CD4-positive, alpha-beta T cell treated with Interleukin-15 for 1 hour (primary cell): ENCODE measurements around the gene ADAMTS5.

Source experiments
- DNase-seq: peaks from one replicate; pipeline ENCODE4 v3.0.0-alpha.2; 2020

Gene ADAMTS5

DNA sequence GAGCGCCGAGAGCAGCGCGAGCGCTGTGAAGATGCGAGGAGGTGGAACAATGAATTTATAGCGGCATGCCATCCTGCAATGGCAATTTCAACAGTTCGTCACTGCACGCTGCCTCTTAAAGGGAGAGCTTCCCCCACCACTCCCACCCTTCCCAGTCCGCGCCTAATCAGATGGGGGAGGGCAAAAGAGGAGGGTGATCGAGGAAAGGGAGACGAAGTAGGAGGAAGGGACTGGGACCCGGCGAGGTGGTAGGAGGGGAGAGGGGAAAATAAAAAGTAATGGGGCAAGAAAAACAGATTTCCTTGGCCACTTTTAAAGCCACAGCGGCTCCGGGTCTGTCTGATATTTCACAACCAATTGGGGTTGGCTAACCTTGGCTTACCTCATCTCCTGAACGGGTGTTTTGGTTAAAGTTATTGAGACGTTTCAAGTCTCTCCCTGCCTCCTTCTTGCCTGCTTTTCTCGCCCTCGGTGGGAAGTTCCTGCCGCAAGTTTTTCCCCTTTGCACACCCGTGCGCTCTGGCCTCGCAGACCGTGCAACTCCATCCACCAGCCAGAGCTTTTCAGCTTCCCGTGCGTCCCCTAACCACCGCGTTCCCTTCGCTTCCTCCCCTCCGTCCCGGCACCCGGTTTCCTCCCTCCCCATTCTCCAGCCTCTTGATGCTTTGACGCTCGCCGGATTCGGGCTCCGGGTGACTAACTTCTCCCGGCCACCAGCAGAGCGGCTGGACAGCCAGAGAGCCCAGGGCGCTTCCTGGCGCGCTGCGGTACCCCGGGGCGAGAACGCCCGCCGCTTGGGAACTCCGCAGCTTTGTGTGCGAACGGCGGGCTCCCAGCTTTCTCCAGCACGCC, at the start of gene ADAMTS5:
Gene ADAMTS5 (minus strand): TSS at position 27 of the 852 bp plus-strand sequence. CDS start 697 bp downstream, outside the sequence.
- DNase-seq, result no peak

DNA sequence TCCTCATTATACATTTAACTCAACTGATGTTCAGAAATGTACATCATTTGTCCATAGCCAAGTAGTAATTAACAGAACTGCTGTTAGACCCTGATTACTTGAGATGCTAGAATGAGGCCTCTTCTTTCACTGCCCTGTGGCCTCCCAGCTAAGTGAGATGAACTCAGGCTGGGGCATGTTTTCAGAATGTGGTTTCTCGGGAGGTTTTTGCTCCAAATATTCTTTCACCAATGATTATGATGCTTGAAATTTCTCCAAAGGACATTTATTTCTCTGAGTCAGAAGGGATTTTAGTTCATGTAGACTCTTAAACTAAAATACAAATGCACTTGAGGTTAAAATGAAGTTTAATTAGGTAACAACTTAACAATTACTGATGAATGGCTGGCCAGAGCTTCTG, 34.6 kb upstream of the ADAMTS5 start:
- DNase-seq, result no peak

DNA sequence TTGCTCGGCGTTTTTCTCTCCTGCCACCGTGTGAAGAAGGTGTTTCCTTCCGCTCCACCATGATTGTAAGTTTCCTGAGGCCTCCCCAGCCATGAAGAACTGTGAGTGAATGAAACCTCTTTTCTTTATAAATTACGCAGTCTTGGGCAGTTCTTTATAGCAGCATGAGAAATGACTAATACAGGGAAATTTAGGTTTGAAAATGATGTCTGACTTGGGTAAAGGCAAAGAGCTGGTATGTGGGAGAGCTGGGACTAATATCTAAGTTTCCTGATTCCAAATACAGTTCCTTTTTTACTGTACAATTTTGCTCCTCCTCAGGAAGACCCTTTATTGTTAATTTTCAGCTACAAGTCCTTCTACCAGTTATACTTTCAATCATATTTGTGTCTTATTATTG, 16.7 kb upstream of the ADAMTS5 start:
- DNase-seq, result no peak

DNA sequence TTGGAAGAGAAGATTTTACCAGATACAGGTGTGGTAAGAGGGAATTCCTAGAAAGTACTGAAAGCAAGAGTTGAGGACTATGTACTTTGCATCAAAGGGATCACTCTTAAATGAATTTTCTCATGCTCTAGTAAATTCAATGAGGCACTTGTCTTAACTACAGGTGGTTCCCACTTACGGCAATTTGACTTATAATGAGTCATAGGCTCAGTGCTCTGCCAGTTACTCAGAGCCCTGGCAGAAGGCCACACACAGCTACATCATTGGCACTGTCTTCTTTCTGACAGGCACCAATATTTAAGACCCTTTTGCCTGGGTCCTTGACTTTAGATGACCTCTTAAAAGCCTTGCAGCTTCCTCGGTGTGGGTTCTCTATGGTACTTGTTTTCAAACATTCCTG, 15.9 kb upstream of the ADAMTS5 start:
- DNase-seq, result no peak

DNA sequence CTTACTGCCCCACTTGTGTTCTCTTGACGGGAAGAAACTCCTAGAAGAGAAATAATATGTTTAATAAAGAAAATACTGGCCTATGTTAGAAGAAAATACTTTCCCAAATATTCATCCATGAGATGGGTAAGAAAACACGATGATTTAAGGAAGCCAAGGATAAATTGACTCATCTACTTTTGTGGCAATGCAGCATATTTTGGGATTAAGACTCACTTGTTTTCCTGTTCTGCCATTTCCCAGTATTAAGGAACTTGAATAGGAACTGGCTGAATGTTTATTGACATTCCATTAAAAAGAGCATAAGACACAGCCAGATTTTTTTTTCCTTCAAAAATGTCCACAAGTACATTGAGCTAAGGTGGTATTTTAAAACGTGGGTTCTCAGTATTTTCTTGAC, 10.9 kb upstream of the ADAMTS5 start:
- no peak for DNase-seq

DNA sequence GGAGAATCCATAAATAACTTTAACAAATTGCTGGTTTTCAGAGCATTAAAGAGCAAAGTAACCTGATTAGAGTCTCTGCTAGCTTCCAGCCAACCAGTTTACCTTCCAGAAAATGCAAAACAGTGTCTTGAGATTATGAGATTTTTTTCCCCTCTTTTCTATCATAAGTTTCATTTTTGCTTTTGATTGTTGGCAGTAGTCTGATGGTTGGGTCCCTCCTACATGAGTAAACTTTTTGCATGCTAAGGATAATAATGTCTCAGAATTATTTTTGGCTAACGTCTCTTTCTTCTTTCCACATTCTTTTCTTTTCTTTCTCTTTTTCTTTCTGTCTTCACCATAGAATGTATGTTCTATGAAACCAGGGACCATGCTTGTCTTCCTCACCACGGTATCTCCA, 6.3 kb upstream of the ADAMTS5 start:
- DNase-seq, result no peak

DNA sequence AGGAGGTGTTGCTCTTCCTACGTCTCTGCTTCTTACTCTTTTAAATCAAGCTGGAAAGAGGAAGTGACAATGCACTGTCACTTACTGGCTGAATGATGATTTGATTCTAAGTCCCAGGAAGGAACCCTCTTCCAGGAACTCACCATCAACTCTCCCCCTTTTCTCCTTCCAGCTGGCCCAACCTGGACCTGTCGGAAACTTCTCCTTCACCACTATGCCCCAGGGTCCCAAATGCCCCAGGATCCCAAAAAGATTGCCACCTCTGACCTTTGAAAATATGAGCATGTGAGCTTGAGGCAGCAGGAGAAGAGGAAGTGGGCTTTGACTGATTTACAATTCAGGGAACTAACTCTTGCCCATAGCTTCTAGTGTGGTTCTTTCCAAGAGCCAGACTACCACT, 5.3 kb upstream of the ADAMTS5 start:
- no peak for DNase-seq

DNA sequence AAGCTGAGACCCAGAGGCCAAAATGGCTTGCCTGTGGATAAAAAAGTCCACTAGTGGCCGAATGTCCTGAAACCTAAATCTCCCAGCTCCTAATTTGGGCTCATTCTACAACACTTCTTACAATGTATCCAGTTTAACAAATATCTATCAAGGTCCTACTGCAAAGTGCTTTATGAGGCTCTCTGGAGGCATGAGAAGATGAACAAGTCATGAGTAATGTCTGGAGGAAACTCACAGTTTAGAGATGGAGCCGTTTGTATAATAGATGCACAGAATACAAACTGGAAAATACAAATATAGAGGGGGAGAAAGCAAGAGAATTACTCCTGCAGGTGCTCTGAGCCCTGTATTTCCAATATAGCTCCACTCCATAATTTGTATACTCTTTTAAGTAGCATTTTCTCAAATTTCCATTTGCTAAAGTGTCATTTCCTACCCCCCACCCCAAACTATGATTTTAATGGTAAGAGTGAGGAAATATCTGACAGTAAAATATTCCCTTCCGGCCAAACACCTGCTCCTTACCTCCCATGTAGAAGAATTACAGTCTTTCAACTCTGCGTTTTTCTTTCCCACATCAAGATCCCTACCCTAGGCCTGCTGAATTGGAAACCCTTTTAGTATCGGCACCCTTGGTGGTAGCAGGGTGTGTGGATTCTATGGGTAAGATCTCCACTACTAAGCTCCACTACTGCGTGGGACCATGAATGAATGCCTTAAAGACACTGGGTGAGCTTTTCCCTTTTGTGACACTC, 3.3 kb upstream of the ADAMTS5 start:
- no peak for DNase-seq

DNA sequence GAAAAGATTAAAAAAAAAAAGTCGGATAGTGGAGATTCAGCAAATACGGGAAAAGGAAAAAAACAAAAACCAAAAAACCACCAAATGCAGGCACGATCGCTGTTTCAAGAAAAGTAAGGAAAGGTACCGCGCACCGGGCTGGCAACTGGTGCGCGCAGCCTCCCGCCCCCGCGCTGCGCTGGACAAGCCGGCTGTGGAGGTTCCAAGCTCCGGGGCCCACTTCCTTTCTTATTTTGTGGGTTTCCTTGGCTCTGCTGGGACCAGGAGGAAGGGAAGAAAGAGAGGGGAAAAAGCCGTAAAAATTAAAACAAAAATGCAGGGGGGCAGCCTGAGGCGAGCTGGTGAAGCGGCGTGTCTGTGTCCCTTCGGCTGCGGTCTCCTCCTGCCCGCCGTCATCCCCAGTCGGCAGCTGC, 233 bp downstream of the ADAMTS5 start:
- DNase-seq, result no peak

DNA sequence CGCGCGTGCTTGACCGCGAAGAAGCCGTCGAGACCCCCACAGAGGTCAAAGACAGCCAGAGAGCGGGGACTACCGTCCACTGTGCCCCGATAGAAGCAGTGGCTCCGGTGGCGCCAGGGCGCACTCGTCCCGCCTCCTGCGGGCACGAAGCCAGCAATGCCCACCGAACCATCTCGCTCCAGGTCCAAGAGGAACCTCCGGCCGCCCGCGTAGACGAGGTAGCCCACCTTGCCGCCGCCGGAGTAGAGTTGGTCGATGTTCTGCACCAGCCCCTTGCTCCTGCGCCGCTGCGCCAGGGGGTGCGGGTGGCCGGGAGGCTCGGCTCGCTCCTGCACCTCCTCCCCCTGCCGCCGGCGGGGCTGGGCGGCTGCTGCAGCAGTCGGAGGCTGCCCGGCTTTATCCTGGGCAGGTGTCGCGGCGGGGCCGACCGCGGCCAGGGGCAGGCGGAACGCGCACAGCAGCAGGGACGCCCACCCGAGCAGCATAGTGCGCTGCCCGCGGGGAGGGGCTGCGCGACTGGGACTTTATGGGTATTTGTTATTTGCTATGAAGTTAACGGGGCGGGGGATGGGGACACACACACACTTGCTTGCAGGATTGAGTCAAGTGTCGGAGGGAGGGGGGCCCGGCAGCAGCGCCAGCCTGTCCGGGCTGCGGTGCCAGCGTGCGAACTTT, 844 bp downstream of the ADAMTS5 start:
- DNase-seq, result no peak

DNA sequence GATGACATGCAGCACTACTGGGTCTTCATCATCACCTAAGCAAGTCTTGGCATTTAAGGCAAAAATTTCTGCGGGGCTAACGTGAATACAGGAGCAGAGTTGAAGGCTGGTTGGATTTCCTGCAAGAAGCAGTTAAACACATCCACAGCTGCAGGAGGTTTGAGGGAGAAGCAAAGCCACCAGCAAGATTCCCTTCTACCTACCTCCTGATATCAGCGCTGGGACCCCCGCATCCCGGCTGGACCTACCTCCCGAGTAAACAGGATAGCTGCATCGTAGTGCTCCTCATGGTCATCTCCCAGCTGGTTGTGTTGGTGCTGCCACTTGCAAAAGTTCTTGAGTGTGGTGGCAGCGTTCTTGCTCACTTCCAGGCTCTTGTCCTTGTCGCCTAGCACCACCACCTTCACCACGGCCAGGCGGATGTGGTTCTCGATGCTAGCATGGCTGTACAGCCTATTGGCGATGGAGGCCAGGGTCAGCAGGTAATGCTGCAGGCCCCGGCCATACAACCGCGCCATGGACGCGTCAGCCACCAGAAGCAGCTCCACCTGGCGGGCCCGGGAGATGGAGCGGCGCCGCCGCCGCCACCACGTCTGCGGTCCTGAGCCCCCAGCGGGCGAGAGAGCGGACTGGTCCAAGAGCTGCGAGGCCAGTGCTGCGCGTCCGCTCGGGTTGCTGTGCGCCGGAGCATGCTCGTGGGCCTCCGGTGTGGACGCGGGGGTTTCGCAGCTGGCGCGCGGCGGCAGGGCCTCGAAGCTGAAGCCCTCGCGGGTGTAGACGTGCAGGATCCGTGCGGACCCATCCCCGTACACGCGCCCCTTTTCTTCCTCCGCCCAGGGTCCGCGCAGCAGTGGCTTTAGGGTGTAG, 1.6 kb downstream of the ADAMTS5 start:
- no peak for DNase-seq

DNA sequence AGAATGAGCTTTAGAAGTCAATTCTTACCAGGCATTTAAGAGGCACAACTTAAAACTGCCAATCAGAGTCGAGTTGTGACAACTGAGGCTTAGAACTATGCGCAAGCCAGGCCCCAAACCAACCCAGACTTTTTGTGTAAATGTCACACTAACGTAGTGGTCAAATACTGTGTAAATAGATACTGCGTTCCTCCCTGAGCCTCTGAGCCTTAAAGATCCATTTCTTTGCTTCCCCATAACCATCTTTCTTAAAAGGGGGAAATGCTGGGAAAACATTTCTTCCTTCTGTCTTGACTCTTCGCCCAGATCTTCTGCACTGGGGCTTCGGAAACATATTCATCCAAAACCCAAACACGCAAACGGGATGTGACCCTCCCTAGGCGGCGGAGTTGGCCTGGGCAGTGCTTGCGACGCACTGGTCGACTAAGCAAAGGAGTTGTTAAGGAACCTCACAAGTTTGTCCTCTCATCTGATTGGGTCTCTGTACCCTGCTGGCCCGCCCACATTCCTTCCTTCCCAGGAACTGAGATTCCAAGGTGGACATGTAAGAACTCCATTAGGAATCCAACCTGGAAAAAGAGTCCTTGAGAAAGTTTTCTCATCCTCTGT, 2.6 kb downstream of the ADAMTS5 start:
- no peak for DNase-seq

DNA sequence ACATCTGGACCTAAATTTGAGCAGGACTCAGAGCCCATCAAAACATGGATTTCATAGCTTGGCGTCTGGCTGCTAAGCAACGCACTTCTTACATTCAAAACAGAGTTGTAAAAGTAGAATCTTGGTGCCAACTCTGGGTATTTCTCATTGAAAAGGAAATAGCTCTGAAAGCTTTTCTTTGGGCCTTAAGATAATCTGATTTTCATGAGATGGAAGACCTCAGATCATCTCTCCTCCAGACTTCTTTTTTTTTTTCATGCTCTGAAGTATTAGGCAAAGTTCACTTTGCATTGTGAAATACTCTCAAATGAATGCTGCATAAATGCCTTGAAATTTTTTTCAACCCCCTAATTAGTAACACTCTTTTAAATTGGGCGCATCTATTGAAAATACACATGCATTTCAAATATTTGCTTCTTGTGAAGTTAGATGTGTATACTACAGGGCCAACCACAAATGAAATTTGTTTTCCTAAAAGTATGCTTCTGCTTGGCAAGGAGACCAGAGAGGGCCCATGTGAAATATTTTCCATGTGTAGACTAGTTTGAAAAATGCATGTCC, 4.2 kb downstream of the ADAMTS5 start:
- no peak for DNase-seq

DNA sequence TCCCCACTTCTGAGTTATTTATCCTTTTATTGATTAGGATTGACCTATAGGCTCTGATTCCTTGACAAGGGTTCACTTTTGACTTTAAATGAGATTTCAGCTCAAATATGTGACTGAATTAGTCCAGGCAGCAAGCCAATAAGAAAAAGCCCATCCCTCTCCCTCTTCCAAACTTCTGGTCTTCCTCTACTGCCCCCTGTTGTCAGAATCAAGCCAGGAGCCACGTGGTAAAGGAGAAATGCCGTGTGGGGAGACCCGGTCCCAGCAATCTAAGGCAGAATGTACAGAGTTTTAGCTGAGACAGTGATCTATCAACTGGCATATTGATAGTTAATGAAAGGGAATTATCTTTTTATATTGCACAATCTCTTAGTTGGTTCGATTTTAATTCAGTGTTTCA, 5.2 kb downstream of the ADAMTS5 start:
- DNase-seq, result no peak

DNA sequence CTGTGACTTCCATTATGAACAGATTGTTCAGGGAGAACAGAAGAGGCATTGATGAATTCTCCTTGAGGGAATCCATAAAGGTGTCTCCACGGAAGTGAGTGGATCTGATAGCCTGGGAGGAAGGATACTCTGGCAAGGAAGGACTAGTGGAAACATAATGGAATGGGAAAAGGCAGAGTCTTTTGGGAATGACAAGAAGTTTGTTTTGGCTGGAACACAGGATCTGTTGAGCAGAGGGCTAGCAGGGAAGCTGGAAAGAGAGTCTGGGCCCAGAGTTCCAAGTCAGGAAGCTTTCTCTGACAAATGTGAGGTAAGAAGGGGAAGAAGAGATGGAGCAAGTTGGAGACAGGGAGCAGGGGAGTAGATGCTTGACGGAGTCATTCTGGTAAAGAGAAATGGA, 8.1 kb downstream of the ADAMTS5 start:
- DNase-seq, result no peak

DNA sequence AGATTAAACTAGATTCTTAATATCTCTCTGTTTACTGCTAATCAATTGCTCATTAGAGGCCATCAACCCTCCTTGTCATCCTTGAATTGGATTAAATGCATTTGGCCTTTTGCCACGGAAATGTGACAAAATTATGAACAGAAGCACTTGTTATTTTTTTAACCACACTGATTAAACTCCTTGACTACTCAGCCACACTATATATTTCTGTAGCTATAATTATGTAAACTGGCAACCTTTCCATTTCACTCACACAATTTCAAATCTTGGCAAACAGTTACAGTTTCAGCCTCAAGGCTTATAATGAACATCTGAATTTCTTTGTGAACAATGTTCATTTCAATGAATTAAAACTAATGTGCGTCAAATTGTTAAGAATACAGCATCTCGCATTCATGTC, 10.1 kb downstream of the ADAMTS5 start:
- no peak for DNase-seq

DNA sequence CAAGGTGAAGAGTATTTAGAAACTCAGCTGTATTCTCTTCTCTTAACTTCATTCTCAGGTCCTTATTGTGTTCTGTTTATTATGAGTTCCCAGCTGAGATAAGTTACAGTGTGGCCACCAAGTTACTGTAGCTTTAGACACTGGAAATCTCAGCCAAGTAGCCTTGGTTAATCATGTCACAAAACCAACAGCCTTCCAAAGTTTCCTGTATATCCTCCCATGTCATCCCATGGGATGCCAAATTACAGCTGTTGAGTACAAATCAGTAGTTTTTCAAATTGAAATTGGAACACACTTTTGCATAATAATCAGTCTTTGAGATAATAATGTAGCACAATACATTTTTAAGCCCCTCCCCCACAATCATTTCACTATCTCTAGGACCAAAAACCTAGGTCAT, 10.7 kb downstream of the ADAMTS5 start:
- no peak for DNase-seq

DNA sequence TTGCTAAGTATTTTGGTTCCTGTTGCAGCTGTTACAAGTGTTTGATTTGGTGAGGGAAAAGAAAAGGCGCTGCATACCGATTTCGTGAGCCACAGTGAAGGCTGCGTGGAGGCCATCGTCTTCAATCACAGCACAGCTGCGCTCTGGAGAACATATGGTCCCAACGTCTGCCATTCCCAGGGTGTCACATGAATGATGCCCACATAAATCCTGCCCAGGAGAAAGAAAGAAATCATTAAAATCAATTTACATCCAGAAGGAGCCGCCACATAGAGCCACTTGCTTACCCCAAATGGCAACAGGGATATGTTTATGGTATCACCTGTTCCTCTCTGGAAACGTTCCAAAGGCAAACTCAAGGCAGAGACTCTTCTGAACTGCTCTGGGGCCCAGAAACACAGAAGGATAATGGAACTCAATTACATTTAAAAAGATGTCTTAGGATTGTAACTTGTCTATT, 12.2 kb downstream of the ADAMTS5 start:
- DNase-seq, result no peak

DNA sequence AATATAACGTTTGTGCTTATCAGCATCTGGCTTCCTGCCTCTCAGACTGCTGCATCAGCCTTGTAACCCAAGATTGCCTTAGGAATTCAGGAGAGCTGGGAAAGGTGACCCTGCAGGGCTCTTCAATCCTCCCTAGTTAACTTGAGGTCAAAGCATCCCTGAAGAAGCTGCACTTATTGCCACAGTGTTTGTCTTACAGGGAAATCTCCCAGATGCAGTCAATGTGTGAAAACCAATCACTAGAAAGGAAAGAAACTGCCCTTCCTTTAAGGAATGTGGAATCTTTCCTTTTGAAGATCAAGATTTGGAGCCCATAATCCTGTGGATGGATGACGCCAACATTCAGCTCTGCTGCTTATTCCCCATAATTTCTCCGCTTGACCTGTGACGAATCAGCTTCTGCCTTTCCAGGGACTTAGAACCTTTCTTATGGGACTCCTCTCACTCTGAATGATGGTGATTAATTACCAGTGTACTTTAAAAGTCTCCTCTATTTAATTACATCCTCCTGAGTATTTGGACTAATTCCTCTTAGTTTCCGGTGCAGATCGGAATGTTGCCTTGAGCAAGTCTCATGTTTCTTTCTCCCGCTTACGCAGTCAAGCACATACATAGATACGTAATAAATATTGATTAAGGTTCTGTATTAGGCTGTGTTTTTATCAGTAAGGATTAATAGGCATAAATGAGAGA, 14.4 kb downstream of the ADAMTS5 start:
- no peak for DNase-seq

DNA sequence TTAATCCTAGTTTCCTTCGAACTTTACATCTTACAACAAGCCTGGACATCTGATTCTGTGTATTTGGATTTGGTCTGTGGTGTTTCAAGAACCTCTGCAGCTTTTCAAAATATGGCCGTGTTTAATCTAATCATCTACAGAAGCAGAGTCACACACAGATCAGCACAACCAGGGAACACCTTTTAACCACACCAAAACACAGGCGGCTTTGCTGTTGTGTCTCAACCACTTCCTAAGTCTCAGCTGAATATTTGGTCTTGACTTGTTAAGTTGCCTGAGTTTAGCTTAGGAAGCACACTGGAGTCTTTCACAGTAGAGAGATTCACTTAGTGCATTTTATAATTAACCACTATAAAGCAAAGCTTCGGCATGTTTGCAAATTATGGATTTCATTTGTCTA, 17.1 kb downstream of the ADAMTS5 start:
- no peak for DNase-seq

DNA sequence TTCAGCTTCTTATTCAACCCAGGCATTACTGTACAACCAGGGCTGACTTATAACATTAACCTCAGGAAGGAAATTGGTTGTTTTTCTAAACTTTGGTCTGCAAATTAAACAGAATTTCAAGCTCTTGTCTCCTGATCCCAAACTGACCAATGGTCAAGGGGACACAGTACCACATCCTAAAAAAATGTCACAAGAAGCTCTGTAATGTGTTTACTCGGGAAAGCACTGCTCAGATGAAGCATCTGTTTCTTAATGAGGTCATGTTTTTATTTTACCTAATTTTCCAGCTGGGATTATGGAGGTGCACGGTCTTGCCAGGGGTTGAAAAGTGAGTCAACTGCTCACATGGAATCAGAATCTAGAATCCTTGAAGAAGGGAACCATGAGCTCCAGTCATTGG, 18.7 kb downstream of the ADAMTS5 start:
- DNase-seq, result no peak
